GM12878 (cell line): ENCODE data around the gene SLC19A1.

ENCODE experiments used
- BACH1 ChIP-seq: fragments of 450-650 bp; IDR thresholded peaks from 2 replicates; pipeline ENCODE4 v1.6.1; 2017; ENCODE audit warnings: mild to moderate bottlenecking, borderline replicate concordance
- CTCF ChIP-seq, 3 experiments: IDR thresholded peaks in 2 of 3; conservative IDR thresholded peaks in 1 of 3; 2 replicates each; pipeline ENCODE4 v1.5.1; 2011; ENCODE audit warnings: low read depth in 3 of 3, low read length in 3 of 3, mild to moderate bottlenecking in 3 of 3, control low read depth in 2 of 3, moderate library complexity in 2 of 3, inconsistent platforms in 1 of 3, mixed read lengths in 1 of 3; ENCODE audit not compliant: control insufficient read depth in 2 of 3, insufficient read depth in 1 of 3; ENCODE audit errors: extremely low read depth in 1 of 3
- ELK1 ChIP-seq: IDR thresholded peaks from 2 replicates; pipeline ENCODE4 v1.6.1; 2012; ENCODE audit warnings: low read depth, low read length, improper control_type of control experiment
- TAF1 ChIP-seq: IDR thresholded peaks from 2 replicates; pipeline ENCODE4 v1.6.1; 2011; ENCODE audit warnings: mild to moderate bottlenecking, low read depth, low read length, borderline replicate concordance
- ZZZ3 ChIP-seq: IDR thresholded peaks from 2 replicates; pipeline ENCODE4 v1.6.1; 2011; ENCODE audit warnings: low read depth; ENCODE audit not compliant: control insufficient read depth, insufficient read length

GRCh38 chr21:45533846-45534635 lies 8.2 kb downstream of the SLC19A1 start:
- TF ChIP-seq ELK1 (no peak), ZZZ3 (no peak), BACH1 (no peak), TAF1 (no peak), CTCF (IDR thresholded peaks at IDR 0.05 in 2 of 3, conservative IDR thresholded peaks at IDR 0.05 in 1 of 3; ENCODE audit: control insufficient read depth in 2 of 3, extremely low read depth in 1 of 3, insufficient read depth in 1 of 3, low read depth in 3 of 3, low read length in 3 of 3) (no peak)
